Astrocyte of the spinal cord (primary cell): ENCODE measurements around the gene TECPR1.

Experiments used
- DNase-seq: peaks from one replicate; pipeline ENCODE4 v3.0.0; 2011; ENCODE audit warnings: low read depth, low spot score
- H3K4me3 ChIP-seq: 2 replicates; pipeline ENCODE4 v1.5.1; 2011; ENCODE audit warnings: low read depth, mild to moderate bottlenecking, low read length, moderate library complexity
- CTCF ChIP-seq: IDR thresholded peaks from 2 replicates; pipeline ENCODE4 v1.5.1; 2012; ENCODE audit warnings: low read depth, mild to moderate bottlenecking, low read length, inconsistent platforms
- in situ Hi-C: cut with HindIII; loops from 2 replicates; pipeline ENCODE4 v1.10.0; 2017; ENCODE audit warnings: low sequenced_read_pairs

Gene TECPR1

DNA sequence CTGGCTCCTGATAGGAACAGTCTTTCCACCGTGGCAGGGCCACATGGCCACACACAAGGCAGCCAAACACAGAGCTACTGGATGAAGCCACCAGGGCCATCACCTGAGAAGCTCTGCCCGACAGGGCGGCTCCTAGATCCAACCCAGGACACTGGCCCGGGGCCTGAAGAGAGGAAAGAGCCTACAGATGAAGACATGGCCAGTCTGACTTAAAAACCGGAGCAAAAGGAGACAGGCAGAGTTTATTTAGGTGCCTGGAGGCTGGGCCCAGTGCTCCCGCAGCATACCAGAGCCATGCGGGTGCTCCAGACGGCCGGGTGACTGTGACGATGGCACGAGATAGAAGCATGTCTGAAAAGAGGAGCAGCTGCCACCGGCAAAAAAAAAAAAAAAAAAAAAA lies 3.9 kb downstream of the TECPR1 start:
- no peak for TF ChIP-seq CTCF
- no peak overlapping the region for H3K4me3 ChIP-seq
- in situ Hi-C loops: no loop called here
- no peak for DNase-seq

DNA sequence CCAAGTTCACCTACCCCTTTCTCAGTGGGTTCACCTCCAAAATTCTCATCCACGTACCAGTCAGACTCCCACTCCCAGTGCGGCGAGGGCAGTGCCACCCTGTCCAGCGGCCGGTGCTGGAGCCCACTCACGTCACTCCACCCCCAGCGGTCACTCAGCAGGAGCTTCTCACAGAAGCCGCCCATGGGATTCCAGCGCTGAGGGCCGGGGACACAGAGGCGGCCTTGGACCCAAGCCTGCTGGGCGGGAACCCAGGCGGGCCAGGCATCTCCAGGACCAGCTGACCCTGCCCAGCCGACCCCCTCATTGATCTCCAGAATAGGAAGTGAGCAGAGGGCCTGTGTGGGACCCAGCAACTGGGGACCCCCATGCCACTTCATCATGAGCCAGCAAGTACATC lies 7.2 kb downstream of the TECPR1 start:
- DNase-seq: no peak
- H3K4me3 ChIP-seq: no peak overlapping the region

DNA sequence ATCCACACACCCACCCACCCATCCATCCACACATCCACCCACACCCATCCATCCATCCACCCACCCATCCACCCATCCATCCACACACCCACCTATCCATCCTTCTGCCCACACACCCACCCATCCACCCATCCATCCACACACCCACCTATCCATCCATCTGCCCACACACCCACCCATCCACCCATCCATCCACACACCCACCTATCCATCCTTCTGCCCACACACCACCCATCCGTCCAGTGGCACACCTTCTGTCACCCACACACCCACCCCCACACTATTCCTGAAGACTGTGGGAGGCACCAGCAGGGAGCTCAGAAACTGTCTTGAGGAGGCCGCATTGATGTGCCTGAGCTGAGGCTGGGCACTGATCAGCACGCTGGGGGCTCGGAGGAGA lies 9.1 kb downstream of the TECPR1 start:
- DNase-seq: no peak
- TF ChIP-seq CTCF: no peak
- in situ Hi-C loops: no loop called here
- no peak overlapping the region for H3K4me3 ChIP-seq

More for the DNA sequence above, 7.2 kb downstream of the TECPR1 start:
- in situ Hi-C loops: no loop called here
- TF ChIP-seq CTCF: no peak

DNA sequence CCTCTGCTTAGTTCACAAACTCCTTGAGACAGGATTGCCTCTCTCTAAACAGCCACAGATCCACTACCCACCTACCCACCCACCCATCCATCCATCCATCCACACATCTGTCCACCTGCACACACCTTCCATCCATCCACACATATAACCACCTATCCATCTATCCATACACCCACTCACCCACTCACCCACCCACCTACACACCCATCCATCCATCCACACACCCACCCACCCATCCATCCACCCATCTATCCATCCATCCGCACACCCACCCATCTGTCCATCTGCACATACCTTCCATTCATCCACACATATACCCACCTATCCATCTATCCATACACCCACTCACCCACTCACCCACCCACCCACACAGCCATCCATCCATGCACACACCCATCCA lies 9.7 kb downstream of the TECPR1 start:
- no peak for DNase-seq
- in situ Hi-C loops: no loop called here
- TF ChIP-seq CTCF: no peak
- no peak overlapping the region for H3K4me3 ChIP-seq

DNA sequence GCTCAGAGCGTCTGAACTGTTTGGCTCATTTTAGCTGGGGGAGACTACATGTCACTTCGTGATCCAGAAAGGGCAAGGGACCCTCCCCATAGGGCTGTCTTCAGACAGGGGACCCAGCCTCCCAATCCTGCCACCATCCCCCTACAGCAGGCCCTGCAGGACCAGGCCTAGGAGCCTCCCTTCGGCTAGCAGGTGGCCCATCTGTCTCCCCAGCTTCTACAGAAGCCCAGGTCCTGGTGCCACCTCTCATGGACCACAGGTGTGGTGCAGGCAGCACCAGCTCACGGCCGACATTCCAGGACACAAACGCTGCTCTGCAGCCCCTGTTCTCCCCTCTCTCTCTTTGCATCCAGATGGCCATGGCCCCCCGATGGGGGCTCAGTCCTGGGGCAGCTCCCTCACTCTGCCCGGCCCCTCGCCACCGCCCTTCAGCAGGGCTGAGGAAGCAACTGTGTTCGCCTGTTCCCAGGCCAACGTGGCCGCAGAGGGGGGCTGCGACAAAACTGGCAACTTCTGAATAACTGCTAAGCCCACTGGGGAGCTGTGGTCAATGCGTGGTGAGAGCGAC lies 10.3 kb downstream of the TECPR1 start:
- no peak for TF ChIP-seq CTCF
- no peak for DNase-seq
- no peak overlapping the region for H3K4me3 ChIP-seq
- in situ Hi-C loops: no loop called here

- DNase-seq: peak; percentile 46
- TF ChIP-seq CTCF: peak; percentile 86
- H3K4me3 ChIP-seq: no peak overlapping the region
- in situ Hi-C loops: no loop called here
Measured at GRCh38 chr7:98240961-98241673, 10.9 kb downstream of the TECPR1 start.
